Trophoblast cell (in vitro differentiated cells and primary cell): ENCODE results near the gene FASN.

Experiments
- DNase-seq, 2 donors: peaks; one replicate each; pipeline ENCODE4 v3.0.0-alpha.2; 2016
- H2AFZ ChIP-seq: 2 replicates; pipeline ENCODE4 v1.6.1; 2013; ENCODE audit warnings: low read length, moderate library complexity, mild to moderate bottlenecking; ENCODE audit not compliant: insufficient read depth, poor library complexity
- H2AK5ac ChIP-seq: 2 replicates; pipeline ENCODE4 v1.6.1; 2013; ENCODE audit warnings: mild to moderate bottlenecking, low read length
- H2BK120ac ChIP-seq: 2 replicates; pipeline ENCODE4 v1.6.1; 2013; ENCODE audit warnings: low read length, mild to moderate bottlenecking, moderate library complexity; ENCODE audit not compliant: insufficient read depth, poor library complexity
- H2BK12ac ChIP-seq: 2 replicates; pipeline ENCODE4 v1.6.1; 2013; ENCODE audit warnings: mild to moderate bottlenecking, low read length, moderate library complexity
- H2BK5ac ChIP-seq: 2 replicates; pipeline ENCODE4 v1.6.1; 2013; ENCODE audit warnings: low read length, low read depth, moderate library complexity, mild to moderate bottlenecking; ENCODE audit not compliant: poor library complexity
- H3K14ac ChIP-seq: 2 replicates; pipeline ENCODE4 v1.6.1; 2013; ENCODE audit warnings: mild to moderate bottlenecking, low read length
- H3K18ac ChIP-seq: 2 replicates; pipeline ENCODE4 v1.6.1; 2013; ENCODE audit warnings: mild to moderate bottlenecking, low read length
- H3K23ac ChIP-seq: 2 replicates; pipeline ENCODE4 v1.6.1; 2013; ENCODE audit warnings: low read length
- H3K27ac ChIP-seq: 2 replicates; pipeline ENCODE4 v1.5.1; 2013; ENCODE audit warnings: low read depth, mild to moderate bottlenecking, inconsistent platforms, low read length, moderate library complexity
- H3K27me3 ChIP-seq: 2 replicates; pipeline ENCODE4 v1.6.1; 2013; ENCODE audit warnings: inconsistent platforms, mild to moderate bottlenecking, low read length, moderate library complexity; ENCODE audit not compliant: insufficient read depth
- H3K36me3 ChIP-seq, 2 experiments: 1 replicate in 1 of 2; 2 replicates in 1 of 2; pipeline ENCODE4 v1.6.1; 2013; ENCODE audit warnings: low read length in 2 of 2, mild to moderate bottlenecking in 2 of 2, moderate library complexity in 1 of 2; ENCODE audit not compliant: insufficient read depth in 2 of 2, control insufficient read depth in 1 of 2
- H3K4ac ChIP-seq: 2 replicates; pipeline ENCODE4 v1.6.1; 2013; ENCODE audit warnings: low read depth, mild to moderate bottlenecking, low read length, moderate library complexity
- H3K4me1 ChIP-seq, 2 experiments: 1 replicate in 1 of 2; 2 replicates in 1 of 2; pipeline ENCODE4 v1.6.1; 2013; ENCODE audit warnings: low read length in 2 of 2, mild to moderate bottlenecking in 2 of 2, moderate library complexity in 1 of 2; ENCODE audit not compliant: insufficient read depth in 2 of 2, control insufficient read depth in 1 of 2
- H3K4me2 ChIP-seq: 2 replicates; pipeline ENCODE4 v1.6.1; 2013; ENCODE audit warnings: inconsistent platforms, mild to moderate bottlenecking, low read length, moderate library complexity
- H3K4me3 ChIP-seq: 2 replicates; pipeline ENCODE4 v1.5.1; 2013; ENCODE audit warnings: mild to moderate bottlenecking, low read depth, low read length, inconsistent platforms
- H3K79me1 ChIP-seq: one replicate; pipeline ENCODE4 v1.6.1; 2013; ENCODE audit warnings: low read length
- H3K79me2 ChIP-seq: 2 replicates; pipeline ENCODE4 v1.6.1; 2013; ENCODE audit warnings: low read length, mild to moderate bottlenecking; ENCODE audit not compliant: control insufficient read depth, insufficient read depth, poor library complexity
- H3K9ac ChIP-seq: 2 replicates; pipeline ENCODE4 v1.6.1; 2013; ENCODE audit warnings: mild to moderate bottlenecking, low read length
- H3K9me3 ChIP-seq: 2 replicates; pipeline ENCODE4 v1.6.1; 2013; ENCODE audit warnings: low read depth, mild to moderate bottlenecking, control low read depth, inconsistent platforms, low read length; ENCODE audit not compliant: insufficient read depth
- H4K12ac ChIP-seq: 2 replicates; pipeline ENCODE4 v1.6.1; 2013; ENCODE audit warnings: low read depth, mild to moderate bottlenecking, low read length, moderate library complexity
- H4K8ac ChIP-seq: 2 replicates; pipeline ENCODE4 v1.6.1; 2013; ENCODE audit warnings: low read depth, mild to moderate bottlenecking, low read length, moderate library complexity
- H4K91ac ChIP-seq: one replicate; pipeline ENCODE4 v1.6.1; 2013; ENCODE audit warnings: low read depth, mild to moderate bottlenecking, low read length, moderate library complexity
- WGBS: extraction: QIAGEN DNeasy Blood & Tissue Kit; methylation state at CpG from one replicate; pipeline ENCODE4 v1.1.7; 2013; ENCODE audit warnings: missing lambda C conversion rate; ENCODE audit not compliant: insufficient read length, insufficient coverage; ENCODE audit errors: extremely low coverage; 5-methylcytosine and 5-hydroxymethylcytosine counted together

FASN gene

GRCh38 chr17:82083009-82083408 is 15.0 kb downstream of the FASN start:
- Histone ChIP-seq H3K14ac (no peak overlapping the region), H3K4me2 (no peak overlapping the region), H3K79me2 (no peaks in the 10 kb centered on the region), H3K4me1 (no peaks in the 10 kb centered on the region), H3K9me3 (peaks cover 10% of the 10 kb centered on the region), H3K79me1 (no peaks in the 10 kb centered on the region), H2BK120ac (no peak overlapping the region), H3K27ac (no peak overlapping the region), H3K18ac (no peak overlapping the region), H2AFZ (no peak overlapping the region), H4K8ac (no peak overlapping the region), H3K36me3 (peaks cover 98 to 99% of the 10 kb centered on the region in 2 experiments), H3K9ac (no peak overlapping the region), H3K27me3 (no peaks in the 10 kb centered on the region), H3K23ac (no peak overlapping the region), H4K12ac (no peak overlapping the region), H2BK5ac (no peak overlapping the region), H4K91ac (no peak overlapping the region), H2BK12ac (no peak overlapping the region), H2AK5ac (no peak overlapping the region), H3K4me3 (no peak overlapping the region), H3K4ac (no peak overlapping the region)
- no CpG with 5 or more reads among the region's 24 CpGs for WGBS
- DNase-seq: no peak

- Histone ChIP-seq H3K27ac (no peak overlapping the region), H4K12ac (no peak overlapping the region), H2AFZ (no peak overlapping the region), H3K4me3 (no peak overlapping the region), H3K79me1 (no peaks in the 10 kb centered on the region), H4K8ac (no peak overlapping the region), H3K79me2 (no peaks in the 10 kb centered on the region), H3K4ac (no peak overlapping the region), H2BK5ac (no peak overlapping the region), H3K36me3 (peaks cover 98 to 99% of the 10 kb centered on the region in 2 experiments), H3K14ac (no peak overlapping the region), H3K23ac (no peak overlapping the region), H2BK12ac (no peak overlapping the region), H3K4me1 (no peaks in the 10 kb centered on the region), H3K4me2 (no peak overlapping the region), H3K9me3 (peaks cover 9% of the 10 kb centered on the region), H3K9ac (no peak overlapping the region), H3K18ac (no peak overlapping the region), H2AK5ac (no peak overlapping the region), H3K27me3 (no peaks in the 10 kb centered on the region), H4K91ac (no peak overlapping the region), H2BK120ac (no peak overlapping the region)
- WGBS: no CpG with 5 or more reads among the region's 19 CpGs
- DNase-seq: no peak
Observed at GRCh38 chr17:82082456-82082855, 15.6 kb downstream of the FASN start.

GRCh38 chr17:82081966-82082365 is 16.1 kb downstream of the FASN start:
- Histone ChIP-seq H3K4me1 (no peaks in the 10 kb centered on the region), H3K36me3 (peaks cover 94 to 96% of the 10 kb centered on the region in 2 experiments), H3K79me1 (no peaks in the 10 kb centered on the region), H3K4me3 (no peak overlapping the region), H3K23ac (no peak overlapping the region), H2BK120ac (no peak overlapping the region), H4K91ac (no peak overlapping the region), H2AK5ac (no peak overlapping the region), H3K4ac (no peak overlapping the region), H2AFZ (no peak overlapping the region), H3K14ac (no peak overlapping the region), H4K8ac (no peak overlapping the region), H2BK5ac (no peak overlapping the region), H3K9me3 (peaks cover 8% of the 10 kb centered on the region), H3K4me2 (no peak overlapping the region), H4K12ac (peak overlapping the region; percentile 25), H2BK12ac (no peak overlapping the region), H3K27ac (no peak overlapping the region), H3K27me3 (no peaks in the 10 kb centered on the region), H3K79me2 (no peaks in the 10 kb centered on the region), H3K18ac (no peak overlapping the region), H3K9ac (no peak overlapping the region)
- no peak for DNase-seq
- WGBS: no CpG with 5 or more reads among the region's 22 CpGs

- Histone ChIP-seq H3K23ac (no peak overlapping the region), H3K4ac (no peak overlapping the region), H3K4me3 (no peak overlapping the region), H3K4me2 (no peak overlapping the region), H3K14ac (no peak overlapping the region), H3K36me3 (peaks cover 90 to 92% of the 10 kb centered on the region in 2 experiments), H3K9ac (no peak overlapping the region), H3K79me1 (no peaks in the 10 kb centered on the region), H4K91ac (no peak overlapping the region), H2AFZ (no peak overlapping the region), H3K27ac (no peak overlapping the region), H3K18ac (no peak overlapping the region), H2BK120ac (no peak overlapping the region), H3K79me2 (no peaks in the 10 kb centered on the region), H3K27me3 (no peaks in the 10 kb centered on the region), H2BK12ac (no peak overlapping the region), H2AK5ac (no peak overlapping the region), H4K12ac (no peak overlapping the region), H3K4me1 (no peaks in the 10 kb centered on the region), H2BK5ac (no peak overlapping the region), H3K9me3 (peaks cover 8% of the 10 kb centered on the region), H4K8ac (no peak overlapping the region)
- no peak for DNase-seq
- no CpG with 5 or more reads among the region's 20 CpGs for WGBS
Observed at GRCh38 chr17:82081546-82081945, 16.5 kb downstream of the FASN start.
